ENCODE results near the gene TRPC4. TPM values are rescaled to one million over a fixed set of nuclear protein-coding genes. Genes with fewer than 3 reads are reported as not detected.

TRPC4 gene
- total RNA-seq, 4 donors from 2014 or later = 0.20 to 2.2 (median 0.68) TPM; not detected in 1

DNA sequence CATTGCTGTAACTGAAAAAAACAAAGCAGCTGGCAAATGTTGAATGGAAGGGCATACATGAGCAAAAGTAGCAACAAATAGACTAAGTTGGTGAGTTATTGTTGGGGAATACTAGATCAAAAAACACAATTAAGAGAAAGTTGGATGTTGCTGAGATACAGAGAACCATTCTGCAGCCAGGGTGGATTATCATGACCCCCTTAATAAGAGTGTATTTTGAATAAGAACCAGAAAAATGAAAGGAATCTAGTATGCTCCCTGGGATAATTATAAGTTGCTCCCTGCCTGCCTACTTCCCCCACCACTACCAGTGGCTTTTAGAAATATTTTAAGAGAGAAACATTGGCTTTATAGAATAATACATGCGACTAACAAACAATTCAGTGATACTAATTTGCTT, 14.5 kb upstream of the TRPC4 start:
- 79 to 86% methylated on average over 1 of the region's 1 CpG for WGBS, 2 donors (ENCODE audit: low coverage in 1 of 2)
- Histone ChIP-seq H3K27ac (no peak overlapping the region), H3K9me3 (no peaks in the 10 kb centered on the region), H3K27me3 (no peaks in the 10 kb centered on the region), H3K36me3 (no peaks in the 10 kb centered on the region), H3K4me1 (no peaks in the 10 kb centered on the region), H3K4me3 (no peak overlapping the region)
- no peak for DNase-seq
- TF ChIP-seq POLR2AphosphoS5 (IDR thresholded peaks at IDR 0.05) (no peak), POLR2A (IDR thresholded peaks at IDR 0.05) (no peak), EP300 (IDR thresholded peaks at IDR 0.05; ENCODE audit: low read depth) (no peak)
- TF ChIP-seq, protein P1, sequence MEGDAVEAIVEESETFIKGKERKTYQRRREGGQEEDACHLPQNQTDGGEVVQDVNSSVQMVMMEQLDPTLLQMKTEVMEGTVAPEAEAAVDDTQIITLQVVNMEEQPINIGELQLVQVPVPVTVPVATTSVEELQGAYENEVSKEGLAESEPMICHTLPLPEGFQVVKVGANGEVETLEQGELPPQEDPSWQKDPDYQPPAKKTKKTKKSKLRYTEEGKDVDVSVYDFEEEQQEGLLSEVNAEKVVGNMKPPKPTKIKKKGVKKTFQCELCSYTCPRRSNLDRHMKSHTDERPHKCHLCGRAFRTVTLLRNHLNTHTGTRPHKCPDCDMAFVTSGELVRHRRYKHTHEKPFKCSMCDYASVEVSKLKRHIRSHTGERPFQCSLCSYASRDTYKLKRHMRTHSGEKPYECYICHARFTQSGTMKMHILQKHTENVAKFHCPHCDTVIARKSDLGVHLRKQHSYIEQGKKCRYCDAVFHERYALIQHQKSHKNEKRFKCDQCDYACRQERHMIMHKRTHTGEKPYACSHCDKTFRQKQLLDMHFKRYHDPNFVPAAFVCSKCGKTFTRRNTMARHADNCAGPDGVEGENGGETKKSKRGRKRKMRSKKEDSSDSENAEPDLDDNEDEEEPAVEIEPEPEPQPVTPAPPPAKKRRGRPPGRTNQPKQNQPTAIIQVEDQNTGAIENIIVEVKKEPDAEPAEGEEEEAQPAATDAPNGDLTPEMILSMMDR (IDR thresholded peaks at IDR 0.05) = no peak
- in situ Hi-C loops (cut with MboI; ENCODE audit: low pct_ligation_motif_present in 1 of 4, low pct_unique_long_range_greater_than_20kb in 1 of 4, low sequenced_read_pairs in 3 of 4) (no loop called here), intact Hi-C loops (cut with DNase I; ENCODE audit: low total_unique reads) (no loop called here)

GRCh38 chr13:37878921-37879320, 9.3 kb upstream of the TRPC4 start:
- no peak for DNase-seq
- in situ Hi-C loops (cut with MboI; ENCODE audit: low pct_ligation_motif_present in 1 of 4, low pct_unique_long_range_greater_than_20kb in 1 of 4, low sequenced_read_pairs in 3 of 4) (no loop called here), intact Hi-C loops (cut with DNase I; ENCODE audit: low total_unique reads) (loop anchor here (5.0 kb wide), 1 partner anchor 998 kb away; no protein-coding TSS in a partner anchor)
- H3K27me3 ChIP-seq = no peaks in the 10 kb centered on the region
- no peaks in the 10 kb centered on the region for H3K9me3 ChIP-seq
- 63 to 83% methylated on average over 2 to 3 of the region's 3 CpGs for WGBS, 2 donors (ENCODE audit: low coverage in 1 of 2)
- no peaks in the 10 kb centered on the region for H3K4me1 ChIP-seq
- H3K36me3 ChIP-seq = no peaks in the 10 kb centered on the region
- no peak overlapping the region for H3K27ac ChIP-seq
- TF ChIP-seq, protein P1 (IDR thresholded peaks at IDR 0.05) = no peak
- TF ChIP-seq POLR2A (IDR thresholded peaks at IDR 0.05) (no peak), POLR2AphosphoS5 (IDR thresholded peaks at IDR 0.05) (no peak), EP300 (IDR thresholded peaks at IDR 0.05; ENCODE audit: low read depth) (no peak)
- no peak overlapping the region for H3K4me3 ChIP-seq

- in situ Hi-C loops (cut with MboI; ENCODE audit: low pct_ligation_motif_present in 1 of 4, low pct_unique_long_range_greater_than_20kb in 1 of 4, low sequenced_read_pairs in 3 of 4) = no loop called here
Measured at GRCh38 chr13:37878496-37878895, 8.9 kb upstream of the TRPC4 start.

GRCh38 chr13:37870895-37871550, 1.5 kb upstream of the TRPC4 start:
- WGBS, 2 donors (ENCODE audit: low coverage in 1 of 2) = 58 to 63% methylated on average over 2 to 10 of the region's 10 CpGs
- no peak overlapping the region for H3K4me3 ChIP-seq
- H3K27ac ChIP-seq = no peak overlapping the region
- H3K9me3 ChIP-seq = no peaks in the 10 kb centered on the region
- peaks cover 0 to 4% (median 0%) of the 10 kb centered on the region in 4 donors for H3K4me1 ChIP-seq
- in situ Hi-C loops (cut with MboI; ENCODE audit: low pct_ligation_motif_present in 1 of 4, low pct_unique_long_range_greater_than_20kb in 1 of 4, low sequenced_read_pairs in 3 of 4) = no loop called here
- peaks cover 30% of the 10 kb centered on the region for H3K27me3 ChIP-seq
- H3K36me3 ChIP-seq = no peaks in the 10 kb centered on the region
- no peak for DNase-seq
- no peak for TF ChIP-seq POLR2A (IDR thresholded peaks at IDR 0.05)
- no peak for TF ChIP-seq POLR2AphosphoS5 (IDR thresholded peaks at IDR 0.05)
- TF ChIP-seq EP300 (IDR thresholded peaks at IDR 0.05; ENCODE audit: low read depth) = no peak
- TF ChIP-seq, protein P1 (IDR thresholded peaks at IDR 0.05) = no peak
- intact Hi-C loops (cut with DNase I; ENCODE audit: low total_unique reads) = no loop called here

More at GRCh38 chr13:37878496-37878895, 8.9 kb upstream of the TRPC4 start:
- Histone ChIP-seq H3K4me3 (no peak overlapping the region), H3K4me1 (no peaks in the 10 kb centered on the region), H3K9me3 (no peaks in the 10 kb centered on the region), H3K36me3 (no peaks in the 10 kb centered on the region), H3K27me3 (no peaks in the 10 kb centered on the region), H3K27ac (no peak overlapping the region)
- TF ChIP-seq EP300 (IDR thresholded peaks at IDR 0.05; ENCODE audit: low read depth) (no peak), POLR2A (IDR thresholded peaks at IDR 0.05) (no peak), POLR2AphosphoS5 (IDR thresholded peaks at IDR 0.05) (no peak)
- TF ChIP-seq, protein P1 (IDR thresholded peaks at IDR 0.05) = no peak
- intact Hi-C loops (cut with DNase I; ENCODE audit: low total_unique reads) = loop anchor here (5.0 kb wide), 1 partner anchor 999 kb away; no protein-coding TSS in a partner anchor
- 76 to 100% methylated on average over 1 of the region's 1 CpG for WGBS, 2 donors (ENCODE audit: low coverage in 1 of 2)
- no peak for DNase-seq

All from transverse colon (tissue), 4 donors.